Left ventricle myocardium inferior (tissue), 1 donor: Measurements from ENCODE around the gene C12orf56. TPM values are rescaled to one million over a fixed set of nuclear protein-coding genes. Genes with fewer than 3 reads are reported as not detected.
A peak's percentile ranks its signal among the peaks of the same experiment; 100 is the strongest.
"Not testable (repeated sequence)": the region's sequence is repeated elsewhere in the genome, so short reads cannot be mapped to it uniquely, and the experiment has no call there.

Experiments
- DNase-seq: peaks from one replicate; pipeline ENCODE4 v3.0.0-alpha.2; 2020
- H3K27ac ChIP-seq: fragments of 200-600 bp; replicated peaks from 2 replicates; pipeline ENCODE4 v1.8.0; 2021
- H3K27me3 ChIP-seq: fragments of 200-600 bp; 2 replicates; pipeline ENCODE4 v1.8.0; 2021; ENCODE audit warnings: low read depth
- H3K36me3 ChIP-seq: fragments of 200-600 bp; 2 replicates; pipeline ENCODE4 v1.8.0; 2021
- H3K4me1 ChIP-seq: fragments of 200-600 bp; 2 replicates; pipeline ENCODE4 v1.8.0; 2021
- H3K4me3 ChIP-seq: fragments of 200-600 bp; 2 replicates; pipeline ENCODE4 v1.8.0; 2021; ENCODE audit warnings: mild to moderate bottlenecking, moderate library complexity
- H3K9me3 ChIP-seq: fragments of 200-600 bp; replicated peaks from 2 replicates; pipeline ENCODE4 v1.8.0; 2021
- intact Hi-C: fragments of 100-400 bp; cut with micrococcal nuclease; formaldehyde crosslinking; loops from one replicate; pipeline ENCODE4 v1.11.0; 2022
- total RNA-seq: library from RNA; stranded (reverse); fragmentation: NEBNext Ultra II Directional; extraction: Animal tissue kit (Norgen Biotek cat#: 25700); gene quantifications from one replicate; pipeline ENCODE4 v1.2.1, GENCODE V29; 2021
- TF ChIP-seq, protein P1 (sequence below): fragments of 200-600 bp; IDR thresholded peaks from 2 replicates; pipeline ENCODE4 v1.8.0; 2021; ENCODE audit warnings: antibody characterized with exemption, mild to moderate bottlenecking, borderline replicate concordance
- donor health status: DM: no; HTN: yes; CAD: no; lungs with severe emphysema.

Gene C12orf56
- total RNA-seq, 1 donor from 2014 or later = not detected

DNA sequence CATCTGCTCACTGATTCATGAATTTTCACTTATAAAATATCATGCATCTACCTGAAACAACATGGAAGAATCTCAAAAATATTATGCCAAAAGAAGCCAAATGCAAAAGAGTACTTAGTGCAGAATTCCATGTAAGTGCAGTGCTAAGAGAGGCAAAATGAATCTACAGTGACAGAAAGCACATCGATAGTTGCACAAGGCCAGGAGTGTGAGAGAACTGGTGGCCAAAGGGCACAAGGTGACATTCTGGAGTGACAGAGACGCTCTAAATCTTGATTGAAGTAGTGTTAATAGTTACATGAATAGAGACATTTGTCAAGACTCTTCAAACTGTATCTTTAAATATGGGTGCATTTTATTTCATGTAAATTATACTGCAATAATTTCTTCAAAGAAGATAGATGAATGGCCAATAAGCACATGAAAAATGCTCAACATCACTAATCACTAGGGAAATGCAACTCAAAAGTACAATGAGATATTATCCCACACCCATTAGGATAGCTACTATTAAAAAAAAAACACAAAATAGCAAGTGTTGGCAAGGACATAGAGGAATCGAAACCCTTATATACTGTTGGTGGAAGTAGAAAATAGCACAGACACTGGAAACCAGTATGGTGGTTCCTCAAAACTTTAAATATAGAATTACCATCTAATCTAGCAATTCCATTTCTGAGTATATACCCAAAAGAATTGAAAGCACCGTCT lies 96.7 kb downstream of the C12orf56 start:
- no peak overlapping the region for H3K4me3 ChIP-seq
- TF ChIP-seq, protein P1, sequence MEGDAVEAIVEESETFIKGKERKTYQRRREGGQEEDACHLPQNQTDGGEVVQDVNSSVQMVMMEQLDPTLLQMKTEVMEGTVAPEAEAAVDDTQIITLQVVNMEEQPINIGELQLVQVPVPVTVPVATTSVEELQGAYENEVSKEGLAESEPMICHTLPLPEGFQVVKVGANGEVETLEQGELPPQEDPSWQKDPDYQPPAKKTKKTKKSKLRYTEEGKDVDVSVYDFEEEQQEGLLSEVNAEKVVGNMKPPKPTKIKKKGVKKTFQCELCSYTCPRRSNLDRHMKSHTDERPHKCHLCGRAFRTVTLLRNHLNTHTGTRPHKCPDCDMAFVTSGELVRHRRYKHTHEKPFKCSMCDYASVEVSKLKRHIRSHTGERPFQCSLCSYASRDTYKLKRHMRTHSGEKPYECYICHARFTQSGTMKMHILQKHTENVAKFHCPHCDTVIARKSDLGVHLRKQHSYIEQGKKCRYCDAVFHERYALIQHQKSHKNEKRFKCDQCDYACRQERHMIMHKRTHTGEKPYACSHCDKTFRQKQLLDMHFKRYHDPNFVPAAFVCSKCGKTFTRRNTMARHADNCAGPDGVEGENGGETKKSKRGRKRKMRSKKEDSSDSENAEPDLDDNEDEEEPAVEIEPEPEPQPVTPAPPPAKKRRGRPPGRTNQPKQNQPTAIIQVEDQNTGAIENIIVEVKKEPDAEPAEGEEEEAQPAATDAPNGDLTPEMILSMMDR = no peak
- intact Hi-C loops = no loop called here
- no peak for DNase-seq
- H3K27me3 ChIP-seq = no peaks in the 10 kb centered on the region
- H3K27ac ChIP-seq = no peak overlapping the region
- no peaks in the 10 kb centered on the region for H3K4me1 ChIP-seq
- no peaks in the 10 kb centered on the region for H3K36me3 ChIP-seq
- H3K9me3 ChIP-seq = no peaks in the 10 kb centered on the region

DNA sequence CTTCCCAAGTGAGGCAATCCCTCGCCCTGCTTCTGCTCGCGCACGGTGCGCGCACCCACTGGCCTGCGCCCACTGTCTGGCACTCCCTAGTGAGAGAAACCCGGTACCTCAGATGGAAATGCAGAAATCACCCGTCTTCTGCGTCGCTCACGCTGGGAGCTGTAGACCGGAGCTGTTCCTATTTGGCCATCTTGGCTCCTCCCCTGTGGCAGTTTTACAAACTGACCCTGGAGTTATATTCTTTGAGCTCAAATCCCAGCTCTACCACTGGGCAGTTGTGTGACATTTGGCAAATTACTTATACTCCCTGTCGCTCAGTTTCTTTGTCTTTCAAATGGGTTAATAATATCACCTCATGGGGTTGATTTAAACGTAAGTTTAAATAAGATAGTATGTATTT lies 97.4 kb downstream of the C12orf56 start:
- DNase-seq, H3K9me3 ChIP-seq, H3K4me3 ChIP-seq, H3K27ac ChIP-seq, H3K36me3 ChIP-seq, intact Hi-C loops, H3K27me3 ChIP-seq, H3K4me1 ChIP-seq: not testable (repeated sequence)

DNA sequence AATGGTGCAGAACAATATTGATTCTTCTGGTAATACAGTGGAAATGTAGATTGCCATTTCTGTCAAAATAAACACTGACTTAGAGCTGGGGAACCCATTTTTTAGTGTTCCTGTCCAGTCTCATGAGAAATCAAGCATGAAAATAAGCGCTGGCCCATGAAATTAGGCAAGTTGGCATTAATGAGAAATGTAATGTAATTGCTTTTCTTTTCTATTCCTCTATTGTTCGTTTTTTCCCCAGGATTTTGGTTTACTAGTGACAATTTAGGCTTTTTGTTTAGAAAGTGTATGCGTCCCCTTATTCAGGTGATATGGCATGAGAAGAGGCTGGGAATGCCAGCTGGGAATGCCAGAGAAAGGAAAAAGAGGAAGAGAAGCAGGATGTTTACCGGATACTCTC lies 104.0 kb downstream of the C12orf56 start:
- TF ChIP-seq, protein P1 = no peak
- Histone ChIP-seq H3K27ac (no peak overlapping the region), H3K4me1 (no peaks in the 10 kb centered on the region), H3K9me3 (no peaks in the 10 kb centered on the region), H3K36me3 (no peaks in the 10 kb centered on the region), H3K27me3 (no peaks in the 10 kb centered on the region), H3K4me3 (no peak overlapping the region)
- intact Hi-C loops = no loop called here
- DNase-seq = no peak

DNA sequence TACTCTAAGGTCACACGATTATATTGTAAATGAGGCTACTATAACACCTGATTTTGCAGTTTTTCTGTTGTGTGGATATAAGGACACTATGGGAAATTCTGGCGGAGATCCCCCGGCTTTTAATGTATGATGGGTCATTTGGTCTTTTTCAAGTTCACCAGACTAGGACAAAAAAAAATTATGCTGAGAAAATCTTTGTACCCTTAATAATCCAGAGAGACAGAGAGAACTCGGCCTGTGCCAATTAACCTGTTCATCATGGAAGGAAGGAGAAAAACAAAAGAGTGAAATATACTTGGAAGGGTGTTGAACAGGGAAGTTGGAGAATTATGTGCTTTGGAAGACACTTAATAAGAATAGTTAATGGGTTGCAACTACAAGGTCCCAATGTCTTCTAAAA lies 106.3 kb downstream of the C12orf56 start:
- TF ChIP-seq, protein P1 = no peak
- intact Hi-C loops = no loop called here
- no peak overlapping the region for H3K27ac ChIP-seq
- H3K4me3 ChIP-seq = no peak overlapping the region
- H3K9me3 ChIP-seq = no peaks in the 10 kb centered on the region
- H3K4me1 ChIP-seq = no peaks in the 10 kb centered on the region
- H3K36me3 ChIP-seq = no peaks in the 10 kb centered on the region
- H3K27me3 ChIP-seq = no peaks in the 10 kb centered on the region
- no peak for DNase-seq

DNA sequence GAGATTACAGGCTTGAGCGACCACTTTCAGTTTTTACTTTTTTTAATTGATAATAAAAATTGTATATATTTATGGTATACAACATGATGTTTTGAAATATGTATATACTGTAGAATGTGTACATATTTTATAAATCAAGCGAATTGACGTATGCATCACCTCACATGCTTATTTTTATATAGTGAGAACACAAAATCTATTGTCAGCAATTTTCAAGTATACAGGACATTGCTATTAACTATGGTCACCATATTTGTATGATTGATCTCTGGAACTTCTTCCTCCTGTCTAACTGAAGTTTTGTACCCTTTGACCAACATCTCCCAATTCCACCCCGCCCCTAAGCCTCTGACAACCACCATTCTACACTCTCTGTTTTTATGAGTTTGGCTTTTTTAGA lies 112.1 kb downstream of the C12orf56 start:
- Histone ChIP-seq H3K27ac (no peak overlapping the region), H3K4me3 (no peak overlapping the region), H3K4me1 (no peaks in the 10 kb centered on the region), H3K36me3 (no peaks in the 10 kb centered on the region), H3K27me3 (no peaks in the 10 kb centered on the region), H3K9me3 (no peaks in the 10 kb centered on the region)
- DNase-seq = no peak
- intact Hi-C loops = no loop called here
- TF ChIP-seq, protein P1 = no peak

DNA sequence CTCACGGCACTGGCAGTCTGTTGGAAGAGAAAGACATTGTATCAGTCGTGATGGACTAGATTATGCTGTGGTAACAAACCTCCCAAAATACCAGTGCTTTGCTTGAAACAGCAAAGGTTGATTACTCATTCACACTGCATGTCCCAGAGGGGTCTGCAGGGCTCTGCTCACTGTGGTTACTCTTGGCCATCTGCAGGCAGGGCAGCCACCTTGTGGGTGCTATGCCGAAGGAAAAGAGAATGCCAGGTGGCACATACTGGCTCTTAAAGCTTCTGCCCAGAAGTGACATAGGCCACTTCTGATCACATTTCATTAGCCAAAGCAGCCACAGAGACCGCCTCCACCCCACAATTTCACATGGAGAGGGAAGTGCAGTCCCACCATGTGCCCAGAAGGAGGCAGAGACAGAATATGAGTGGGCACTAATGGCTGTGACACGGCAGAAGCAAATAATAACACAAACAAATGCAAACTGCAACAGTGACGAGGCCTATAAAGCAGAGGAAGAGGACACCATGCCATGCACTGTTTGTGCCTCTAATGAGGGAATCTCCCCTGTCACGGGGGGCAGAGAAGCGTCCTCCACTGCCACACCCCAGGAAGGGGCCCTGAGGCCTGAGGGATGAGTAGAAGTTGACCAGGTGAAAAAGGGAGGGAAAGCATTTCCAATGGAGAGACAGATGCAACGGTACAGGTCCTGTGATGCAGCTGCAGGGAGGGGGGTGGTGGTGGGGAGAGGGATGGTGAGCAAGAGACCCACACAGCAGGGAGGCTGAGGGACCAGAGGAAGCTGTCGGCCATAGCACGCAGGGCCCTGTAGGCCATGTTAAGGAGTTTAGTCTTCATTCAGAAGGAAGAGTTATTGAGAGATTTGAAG lies 116.8 kb downstream of the C12orf56 start:
- TF ChIP-seq, protein P1 = peak; percentile 47
- Histone ChIP-seq H3K9me3 (no peaks in the 10 kb centered on the region), H3K27me3 (no peaks in the 10 kb centered on the region), H3K4me1 (peaks cover 4% of the 10 kb centered on the region), H3K36me3 (no peaks in the 10 kb centered on the region), H3K4me3 (no peak overlapping the region), H3K27ac (no peak overlapping the region)
- intact Hi-C loops = no loop called here
- DNase-seq = no peak
